B cell (primary cell): ENCODE measurements around the gene NACAD. TPM values are rescaled to one million over a fixed set of nuclear protein-coding genes. Genes with fewer than 3 reads are reported as not detected.

ENCODE experiments used
- ATAC-seq: fragments of 200-7000 bp; cut with Tn5 transposase; one replicate; pipeline ENCODE4 v1.10.0; 2021; ENCODE audit warnings: low read depth, mild to moderate bottlenecking, moderate number of reproducible peaks, moderate library complexity
- CTCF ChIA-PET: fragments of 350-600 bp; sonication (Branson Sonifier 250); formaldehyde crosslinking; loops from one replicate; lab custom pipeline; 2021; ENCODE audit warnings: antibody characterized with exemption, inconsistent platforms; lab: Charles Lee
- POLR2A ChIA-PET: fragments of 350-600 bp; sonication (Branson Sonifier 250); formaldehyde crosslinking; loops from one replicate; lab custom pipeline; 2021; ENCODE audit warnings: antibody characterized with exemption; lab: Charles Lee
- DNase-seq: peaks from one replicate; pipeline ENCODE4 v3.0.0; 2013
- H2AFZ ChIP-seq: 2 replicates; pipeline ENCODE4 v1.6.1; 2012; ENCODE audit warnings: mild to moderate bottlenecking, low read depth, low read length; ENCODE audit not compliant: insufficient read depth, poor library complexity, severe bottlenecking
- H3K27ac ChIP-seq, 2 donors: 1 replicate in 1 of 2; 2 replicates in 1 of 2; pipeline ENCODE4 v1.5.1; 2012 to 2013; ENCODE audit warnings: low read length in 2 of 2, mild to moderate bottlenecking in 2 of 2, moderate library complexity in 1 of 2
- H3K27me3 ChIP-seq, 4 experiments: fragments of 200-600 bp in 1 of 4; sonication (generic) in 1 of 4; replicated peaks in 1 of 4; 1 replicate in 2 of 4; 2 replicates in 2 of 4; pipeline versions ENCODE4 v1.6.1 to v1.7.0; 2013 to 2016; ENCODE audit warnings: low read length in 3 of 4, mild to moderate bottlenecking in 2 of 4, mixed read lengths in 1 of 4, moderate library complexity in 1 of 4; ENCODE audit not compliant: insufficient read depth in 4 of 4, control insufficient read depth in 3 of 4; ENCODE audit errors: control extremely low read depth in 1 of 4
- H3K36me3 ChIP-seq, 2 experiments: replicated peaks in 1 of 2; 1 replicate in 1 of 2; 2 replicates in 1 of 2; pipeline versions ENCODE4 v1.6.1 to v1.7.1; 2013; ENCODE audit warnings: low read length in 1 of 2; ENCODE audit not compliant: insufficient read depth in 2 of 2, control insufficient read depth in 1 of 2; ENCODE audit errors: control extremely low read depth in 1 of 2, extremely low read depth in 1 of 2
- H3K4me1 ChIP-seq, 2 donors: fragments of 200-600 bp in 1 of 2; sonication (generic) in 1 of 2; 1 replicate in 1 of 2; 2 replicates in 1 of 2; pipeline versions ENCODE4 v1.5.1 to v1.6.1; 2013 to 2017; ENCODE audit warnings: low read length in 2 of 2; ENCODE audit not compliant: control insufficient read depth in 2 of 2, insufficient read depth in 2 of 2
- H3K4me2 ChIP-seq: replicated peaks from 2 replicates; pipeline ENCODE3; 2012; ENCODE audit warnings: mild to moderate bottlenecking, low read depth, low read length; ENCODE audit not compliant: poor library complexity, severe bottlenecking
- H3K4me3 ChIP-seq, 5 experiments: fragments of 200-600 bp in 1 of 5; sonication (generic) in 1 of 5; 1 replicate in 3 of 5; 2 replicates in 2 of 5; pipeline versions ENCODE4 v1.5.1 to v1.7.0; 2011 to 2016; ENCODE audit warnings: low read length in 4 of 5, mild to moderate bottlenecking in 4 of 5, low read depth in 2 of 5, control low read depth in 1 of 5, moderate library complexity in 1 of 5; ENCODE audit not compliant: insufficient read depth in 1 of 5; ENCODE audit errors: control extremely low read depth in 1 of 5, extremely low read depth in 1 of 5
- H3K79me2 ChIP-seq: fragments of 200-600 bp; sonication (generic); one replicate; pipeline ENCODE4 v1.6.0; 2016; ENCODE audit warnings: low read length; ENCODE audit not compliant: control insufficient read depth, insufficient read depth
- H3K9ac ChIP-seq: fragments of 200-600 bp; sonication (generic); 2 replicates; pipeline ENCODE4 v1.6.1; 2017; ENCODE audit warnings: mild to moderate bottlenecking, low read length, moderate library complexity
- H3K9me3 ChIP-seq, 3 donors: one replicate each; pipeline versions ENCODE4 v1.6.1 to v1.7.1; 2013; ENCODE audit warnings: low read length in 2 of 3; ENCODE audit not compliant: control insufficient read depth in 2 of 3, insufficient read depth in 1 of 3; ENCODE audit errors: control extremely low read depth in 1 of 3
- H4K20me1 ChIP-seq: 2 replicates; pipeline ENCODE4 v1.6.0; 2012; ENCODE audit warnings: mild to moderate bottlenecking, low read length; ENCODE audit not compliant: insufficient read depth, control insufficient read depth, poor library complexity, severe bottlenecking
- H3K27ac Mint-ChIP-seq: one replicate; pipeline ENCODE4 v1.8.0; 2021; ENCODE audit warnings: mixed read lengths
- H3K27me3 Mint-ChIP-seq: one replicate; pipeline ENCODE4 v1.8.0; 2021; ENCODE audit warnings: mixed read lengths
- H3K4me1 Mint-ChIP-seq: one replicate; pipeline ENCODE4 v1.8.0; 2021; ENCODE audit warnings: mixed read lengths
- H3K4me3 Mint-ChIP-seq: one replicate; pipeline ENCODE4 v1.8.0; 2021; ENCODE audit warnings: mixed read lengths
- H3K9me3 Mint-ChIP-seq: one replicate; pipeline ENCODE4 v1.8.0; 2022; ENCODE audit warnings: mixed read lengths; ENCODE audit not compliant: insufficient read depth
- CTCF ChIP-seq: fragments of 200-600 bp; IDR thresholded peaks from one replicate; pipeline ENCODE4 v1.8.0; 2022; ENCODE audit warnings: antibody characterized with exemption, mild to moderate bottlenecking
- EZH2 ChIP-seq: IDR thresholded peaks from 2 replicates; pipeline ENCODE4 v1.6.1; 2012; ENCODE audit warnings: borderline replicate concordance, low read depth, mild to moderate bottlenecking, moderate library complexity, low read length; ENCODE audit not compliant: insufficient read depth, poor library complexity, severe bottlenecking
- WGBS: methylation state at CpG from one replicate; pipeline ENCODE4 v1.1.5; 2013; ENCODE audit warnings: missing lambda C conversion rate; ENCODE audit not compliant: insufficient coverage; 5-methylcytosine and 5-hydroxymethylcytosine counted together
- intact Hi-C: fragments of 100-400 bp; cut with micrococcal nuclease; formaldehyde crosslinking; loops from one replicate; pipeline ENCODE4 v1.10.0; 2022
- polyA plus RNA-seq: library from polyadenylated mRNA; depleted of rRNA; stranded (reverse); fragments of >200 nt; gene quantifications from 2 replicates; pipeline ENCODE4 v1.2.3, GENCODE V29; 2012
- total RNA-seq, 2 donors: library from RNA; stranded (reverse); fragments of 120-200 nt in 1 of 2; gene quantifications; 1 replicate in 1 of 2; 2 replicates in 1 of 2; pipeline versions ENCODE4 v1.2.3 to v1.2.4, GENCODE V29; 2013 to 2022

NACAD gene
- total and polyA plus RNA-seq, 2 donors (not counting 1 experiment from before 2014, with no cell fraction given) = 0.04 to 0.49 TPM

GRCh38 chr7:45098983-45099839 is 10.4 kb upstream of the NACAD start:
- ATAC-seq (no peak), DNase-seq (no peak)
- Mint-ChIP-seq H3K27ac (no peak overlapping the region), H3K27me3 (no peaks in the 10 kb centered on the region), H3K9me3 (peaks cover 3% of the 10 kb centered on the region), H3K4me3 (no peak overlapping the region), H3K4me1 (no peaks in the 10 kb centered on the region)
- no peak for TF ChIP-seq EZH2
- H4K20me1 ChIP-seq = peaks cover 36% of the 10 kb centered on the region
- no peaks in the 10 kb centered on the region for H3K27me3 ChIP-seq
- H3K4me1 ChIP-seq = no peaks in the 10 kb centered on the region
- intact Hi-C loops = no loop called here
- CTCF ChIA-PET = no interaction called here
- H3K4me2 ChIP-seq = no peak overlapping the region
- H2AFZ ChIP-seq = no peak overlapping the region
- no peak overlapping the region for H3K4me3 ChIP-seq
- no peak overlapping the region for H3K27ac ChIP-seq
- peaks cover 0 to 3% (median 0%) of the 10 kb centered on the region in 3 donors for H3K9me3 ChIP-seq
- H3K36me3 ChIP-seq = peaks cover 0 to 51% of the 10 kb centered on the region in 2 experiments
- H3K9ac ChIP-seq = no peak overlapping the region
- POLR2A ChIA-PET = no interaction called here
- H3K79me2 ChIP-seq = peaks cover 11% of the 10 kb centered on the region
- 95% methylated on average over 10 of the region's 10 CpGs for WGBS

- no peak overlapping the region for H3K27ac ChIP-seq
- no peak overlapping the region for H3K4me3 ChIP-seq
- peaks cover 14% of the 10 kb centered on the region in 2 donors for H3K4me1 ChIP-seq
- peaks cover 13% of the 10 kb centered on the region for H3K4me1 Mint-ChIP-seq
- WGBS = no CpG with 5 or more reads among the region's 3 CpGs
- TF ChIP-seq CTCF (no peak), EZH2 (no peak)
- no peak for ATAC-seq
- H3K27me3 Mint-ChIP-seq = peaks cover 9% of the 10 kb centered on the region
- no peaks in the 10 kb centered on the region for H4K20me1 ChIP-seq
- peaks cover 5% of the 10 kb centered on the region for H3K9me3 Mint-ChIP-seq
- no peak overlapping the region for H3K9ac ChIP-seq
- H2AFZ ChIP-seq = no peak overlapping the region
- H3K27me3 ChIP-seq = peaks cover 0 to 20% (median 7%) of the 10 kb centered on the region in 4 experiments
- intact Hi-C loops = no loop called here
- no peaks in the 10 kb centered on the region for H3K79me2 ChIP-seq
- peaks cover 0 to 7% (median 2%) of the 10 kb centered on the region in 3 donors for H3K9me3 ChIP-seq
- H3K36me3 ChIP-seq = no peaks in the 10 kb centered on the region
- no peak overlapping the region for H3K27ac Mint-ChIP-seq
- no peak overlapping the region for H3K4me3 Mint-ChIP-seq
- DNase-seq = no peak
- POLR2A ChIA-PET = no interaction called here
- CTCF ChIA-PET = interaction anchor here (0.5 to 1.2 kb wide), 2 partner anchors 62 to 236 kb away, joined by 3 to 4 read pairs; no protein-coding TSS in a partner anchor
- H3K4me2 ChIP-seq = no peak overlapping the region
Measured at GRCh38 chr7:45092931-45093235, 4.1 kb upstream of the NACAD start.
